Activated CD4-positive, alpha-beta memory T cell treated with anti-CD3 and anti-CD28 coated beads for 36 hours (primary cell): ENCODE results near the gene LMCD1. TPM values are rescaled to one million over a fixed set of nuclear protein-coding genes. Genes with fewer than 3 reads are reported as not detected.

ENCODE experiments used
- CTCF ChIA-PET: fragments of 350-600 bp; sonication (Branson Sonifier 250); formaldehyde crosslinking; loops from one replicate; lab custom pipeline; 2021; ENCODE audit warnings: antibody characterized with exemption, inconsistent platforms; lab: Charles Lee
- POLR2A ChIA-PET: fragments of 350-600 bp; sonication (Branson Sonifier 250); formaldehyde crosslinking; loops from one replicate; lab custom pipeline; 2021; ENCODE audit warnings: antibody characterized with exemption; lab: Charles Lee
- DNase-seq: peaks from one replicate; pipeline ENCODE4 v3.0.0-alpha.2; 2020
- H3K27ac Mint-ChIP-seq: one replicate; pipeline ENCODE4 v1.8.0; 2021; ENCODE audit warnings: mixed read lengths
- H3K27me3 Mint-ChIP-seq: one replicate; pipeline ENCODE4 v1.8.0; 2021; ENCODE audit warnings: mixed read lengths
- H3K36me3 Mint-ChIP-seq: one replicate; pipeline ENCODE4 v1.8.0; 2021; ENCODE audit warnings: mixed read lengths
- H3K4me1 Mint-ChIP-seq: one replicate; pipeline ENCODE4 v1.8.0; 2021; ENCODE audit warnings: low read depth, mixed read lengths
- H3K4me3 Mint-ChIP-seq: one replicate; pipeline ENCODE4 v1.8.0; 2021; ENCODE audit warnings: mild to moderate bottlenecking, mixed read lengths
- H3K9me3 Mint-ChIP-seq: one replicate; pipeline ENCODE4 v1.8.0; 2021; ENCODE audit warnings: mixed read lengths
- intact Hi-C: fragments of 100-400 bp; cut with micrococcal nuclease; formaldehyde crosslinking; loops from one replicate; pipeline ENCODE4 v1.15.1; 2023
- total RNA-seq, 2 experiments: library from RNA; stranded (reverse); gene quantifications; one replicate each; pipeline ENCODE4 v1.2.3, GENCODE V29; 2021

The LMCD1 gene
- total RNA-seq, 2 experiments from 2014 or later = 3.5 to 3.8 TPM

DNA sequence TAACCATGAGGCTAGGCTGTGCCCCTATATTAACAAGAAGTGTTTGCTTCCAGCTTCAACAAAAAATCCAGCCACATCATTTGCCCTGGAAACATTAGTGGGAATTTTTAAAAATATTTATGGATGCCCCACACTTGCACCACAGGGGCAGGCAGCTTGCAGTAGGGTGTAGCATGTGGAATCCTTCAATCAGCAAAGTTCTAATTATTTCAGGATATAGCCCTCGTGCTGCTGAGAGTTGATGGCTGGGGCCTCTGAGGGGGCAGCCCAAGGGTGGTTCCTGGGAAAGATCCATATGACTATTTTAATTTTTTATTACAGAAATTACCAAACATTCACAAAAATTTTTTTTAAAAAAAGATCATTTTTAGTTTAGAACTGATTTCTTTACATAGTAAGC lies 35.1 kb upstream of the LMCD1 start:
- no peak overlapping the region for H3K4me3 Mint-ChIP-seq
- H3K36me3 Mint-ChIP-seq = no peaks in the 10 kb centered on the region
- POLR2A ChIA-PET = no interaction called here
- intact Hi-C loops = no loop called here
- H3K4me1 Mint-ChIP-seq = no peaks in the 10 kb centered on the region
- H3K9me3 Mint-ChIP-seq = no peaks in the 10 kb centered on the region
- H3K27ac Mint-ChIP-seq = no peak overlapping the region
- no peak for DNase-seq
- CTCF ChIA-PET = interaction anchor here (0.6 kb wide), 1 partner anchor 52 kb away, joined by 3 read pairs; no protein-coding TSS in a partner anchor
- H3K27me3 Mint-ChIP-seq = no peaks in the 10 kb centered on the region

- Mint-ChIP-seq H3K4me1 (no peaks in the 10 kb centered on the region), H3K27me3 (no peaks in the 10 kb centered on the region), H3K36me3 (no peaks in the 10 kb centered on the region), H3K9me3 (no peaks in the 10 kb centered on the region), H3K4me3 (no peak overlapping the region), H3K27ac (no peak overlapping the region)
- no peak for DNase-seq
- POLR2A ChIA-PET = no interaction called here
- intact Hi-C loops = no loop called here
- CTCF ChIA-PET = no interaction called here
Measured at GRCh38 chr3:8470801-8471200, 30.8 kb upstream of the LMCD1 start.

GRCh38 chr3:8472549-8472948 lies 29.1 kb upstream of the LMCD1 start:
- ChIA-PET CTCF (no interaction called here), POLR2A (no interaction called here)
- intact Hi-C loops = no loop called here

DNA sequence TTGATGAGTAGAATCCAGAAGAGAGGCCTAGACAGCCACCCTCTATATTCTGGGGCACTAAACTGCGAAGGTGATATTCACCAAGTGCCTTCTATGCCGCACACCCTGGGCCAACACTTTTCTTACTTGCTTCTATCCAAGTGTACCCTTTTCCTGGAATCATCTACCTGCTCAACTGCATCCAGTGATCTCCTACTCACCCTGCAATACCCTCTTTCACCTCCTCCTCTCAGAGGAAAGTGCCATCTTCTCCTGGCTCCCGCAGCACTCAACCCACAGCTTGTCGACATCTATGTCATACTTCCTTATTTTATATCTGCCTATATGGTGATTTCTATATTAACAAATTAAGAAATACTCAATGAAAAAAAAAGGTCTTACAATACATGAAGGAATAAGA lies 28.6 kb upstream of the LMCD1 start:
- H3K4me3 Mint-ChIP-seq = no peak overlapping the region
- H3K9me3 Mint-ChIP-seq = no peaks in the 10 kb centered on the region
- ChIA-PET POLR2A (no interaction called here), CTCF (no interaction called here)
- no peak overlapping the region for H3K27ac Mint-ChIP-seq
- no peaks in the 10 kb centered on the region for H3K27me3 Mint-ChIP-seq
- DNase-seq = no peak
- H3K4me1 Mint-ChIP-seq = no peaks in the 10 kb centered on the region
- intact Hi-C loops = no loop called here
- no peaks in the 10 kb centered on the region for H3K36me3 Mint-ChIP-seq

More at GRCh38 chr3:8472549-8472948, 29.1 kb upstream of the LMCD1 start:
- H3K36me3 Mint-ChIP-seq = no peaks in the 10 kb centered on the region
- no peaks in the 10 kb centered on the region for H3K9me3 Mint-ChIP-seq
- H3K27ac Mint-ChIP-seq = no peak overlapping the region
- DNase-seq = no peak
- H3K27me3 Mint-ChIP-seq = no peaks in the 10 kb centered on the region
- no peaks in the 10 kb centered on the region for H3K4me1 Mint-ChIP-seq
- no peak overlapping the region for H3K4me3 Mint-ChIP-seq

- Mint-ChIP-seq H3K27ac (no peak overlapping the region), H3K9me3 (no peaks in the 10 kb centered on the region), H3K36me3 (no peaks in the 10 kb centered on the region), H3K4me1 (no peaks in the 10 kb centered on the region), H3K27me3 (no peaks in the 10 kb centered on the region), H3K4me3 (no peak overlapping the region)
- intact Hi-C loops = no loop called here
- POLR2A ChIA-PET = no interaction called here
- CTCF ChIA-PET = no interaction called here
- DNase-seq = no peak
Measured at GRCh38 chr3:8473990-8474389, 27.6 kb upstream of the LMCD1 start.

GRCh38 chr3:8474991-8475390 lies 26.6 kb upstream of the LMCD1 start:
- ChIA-PET CTCF (no interaction called here), POLR2A (no interaction called here)
- Mint-ChIP-seq H3K4me1 (no peaks in the 10 kb centered on the region), H3K4me3 (no peak overlapping the region), H3K36me3 (no peaks in the 10 kb centered on the region), H3K9me3 (no peaks in the 10 kb centered on the region), H3K27me3 (no peaks in the 10 kb centered on the region), H3K27ac (no peak overlapping the region)
- DNase-seq = no peak
- intact Hi-C loops = no loop called here

DNA sequence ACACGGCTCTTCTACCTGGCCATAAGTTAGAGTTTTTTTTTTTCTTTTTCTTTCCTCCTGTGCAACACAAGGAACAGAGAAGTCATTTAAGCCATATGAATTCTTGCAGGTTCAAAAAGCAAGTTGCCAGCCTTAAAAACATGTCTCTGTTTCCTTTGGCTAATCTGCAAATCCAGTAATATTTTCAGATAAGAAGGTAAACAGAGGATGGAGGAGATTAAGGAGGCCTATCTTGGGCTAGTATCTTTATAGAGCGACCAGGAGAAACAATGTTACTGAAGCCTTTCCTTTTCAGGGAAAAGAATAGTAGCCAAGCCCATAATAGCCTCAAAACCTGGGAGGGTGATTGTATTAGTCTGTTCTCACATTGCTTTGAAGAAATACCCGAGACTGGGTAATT lies 20.9 kb upstream of the LMCD1 start:
- intact Hi-C loops = no loop called here
- no peak overlapping the region for H3K4me3 Mint-ChIP-seq
- no peak overlapping the region for H3K27ac Mint-ChIP-seq
- no peaks in the 10 kb centered on the region for H3K9me3 Mint-ChIP-seq
- ChIA-PET CTCF (no interaction called here), POLR2A (no interaction called here)
- no peak for DNase-seq
- no peaks in the 10 kb centered on the region for H3K4me1 Mint-ChIP-seq
- no peaks in the 10 kb centered on the region for H3K36me3 Mint-ChIP-seq
- H3K27me3 Mint-ChIP-seq = no peaks in the 10 kb centered on the region

- Mint-ChIP-seq H3K4me3 (no peak overlapping the region), H3K9me3 (no peaks in the 10 kb centered on the region), H3K36me3 (no peaks in the 10 kb centered on the region), H3K27ac (no peak overlapping the region), H3K27me3 (no peaks in the 10 kb centered on the region), H3K4me1 (no peaks in the 10 kb centered on the region)
- intact Hi-C loops = no loop called here
- ChIA-PET CTCF (no interaction called here), POLR2A (no interaction called here)
- DNase-seq = no peak
Measured at GRCh38 chr3:8481380-8481779, 20.2 kb upstream of the LMCD1 start.

- H3K27me3 Mint-ChIP-seq = no peaks in the 10 kb centered on the region
- no peaks in the 10 kb centered on the region for H3K36me3 Mint-ChIP-seq
- intact Hi-C loops = no loop called here
- CTCF ChIA-PET = no interaction called here
- no peak overlapping the region for H3K27ac Mint-ChIP-seq
- no peaks in the 10 kb centered on the region for H3K9me3 Mint-ChIP-seq
- no peak overlapping the region for H3K4me3 Mint-ChIP-seq
- POLR2A ChIA-PET = no interaction called here
- no peaks in the 10 kb centered on the region for H3K4me1 Mint-ChIP-seq
- no peak for DNase-seq
Measured at GRCh38 chr3:8482263-8482662, 19.4 kb upstream of the LMCD1 start.

GRCh38 chr3:8482960-8483665 lies 18.5 kb upstream of the LMCD1 start:
- H3K27ac Mint-ChIP-seq = no peak overlapping the region
- no peaks in the 10 kb centered on the region for H3K36me3 Mint-ChIP-seq
- no peaks in the 10 kb centered on the region for H3K27me3 Mint-ChIP-seq
- intact Hi-C loops = no loop called here
- ChIA-PET POLR2A (no interaction called here), CTCF (no interaction called here)
- H3K4me3 Mint-ChIP-seq = no peak overlapping the region
- no peaks in the 10 kb centered on the region for H3K9me3 Mint-ChIP-seq
- no peak for DNase-seq
- H3K4me1 Mint-ChIP-seq = no peaks in the 10 kb centered on the region

GRCh38 chr3:8484409-8485140 lies 17.0 kb upstream of the LMCD1 start:
- Mint-ChIP-seq H3K9me3 (no peaks in the 10 kb centered on the region), H3K36me3 (no peaks in the 10 kb centered on the region), H3K4me3 (no peak overlapping the region), H3K27ac (no peak overlapping the region), H3K27me3 (no peaks in the 10 kb centered on the region), H3K4me1 (no peaks in the 10 kb centered on the region)
- ChIA-PET CTCF (interaction anchor here (0.9 kb wide), 1 partner anchor 68 kb away, joined by 3 read pairs; no protein-coding TSS in a partner anchor), POLR2A (no interaction called here)
- intact Hi-C loops = no loop called here
- no peak for DNase-seq

- ChIA-PET POLR2A (no interaction called here), CTCF (no interaction called here)
- no peak overlapping the region for H3K4me3 Mint-ChIP-seq
- no peaks in the 10 kb centered on the region for H3K27me3 Mint-ChIP-seq
- DNase-seq = no peak
- H3K36me3 Mint-ChIP-seq = no peaks in the 10 kb centered on the region
- H3K4me1 Mint-ChIP-seq = no peaks in the 10 kb centered on the region
- H3K27ac Mint-ChIP-seq = no peak overlapping the region
- H3K9me3 Mint-ChIP-seq = no peaks in the 10 kb centered on the region
- intact Hi-C loops = no loop called here
Measured at GRCh38 chr3:8485141-8485870, 16.3 kb upstream of the LMCD1 start.
